GM18907 (cell line): ENCODE data around the gene SURF2.

Experiments
- ATAC-seq: cut with Tn5 transposase; IDR thresholded peaks from one replicate; pipeline ENCODE4 v1.9.1; 2021; ENCODE audit warnings: mild to moderate bottlenecking, moderate library complexity; ENCODE audit not compliant: unreplicated experiment

Gene SURF2

DNA sequence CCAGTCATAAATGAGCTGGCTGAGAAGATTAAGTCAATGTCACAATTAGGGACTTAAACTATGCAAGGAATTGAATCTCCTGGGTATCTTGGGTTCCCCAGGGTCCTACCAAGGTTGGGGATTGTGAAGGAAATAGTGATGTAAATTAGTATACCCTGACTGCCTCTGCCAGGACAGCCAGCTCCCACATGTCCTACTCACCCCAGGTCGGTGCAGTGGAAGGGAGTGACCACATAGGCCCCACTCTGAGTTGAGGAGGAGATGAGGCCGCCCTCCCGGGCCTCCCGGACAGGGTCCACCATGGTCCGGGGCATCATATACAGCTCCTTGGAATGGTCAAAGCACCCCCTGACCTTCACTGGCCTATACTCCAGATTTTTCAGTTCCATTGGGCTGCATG is 2.8 kb upstream of the SURF2 start:
- no peak for ATAC-seq

DNA sequence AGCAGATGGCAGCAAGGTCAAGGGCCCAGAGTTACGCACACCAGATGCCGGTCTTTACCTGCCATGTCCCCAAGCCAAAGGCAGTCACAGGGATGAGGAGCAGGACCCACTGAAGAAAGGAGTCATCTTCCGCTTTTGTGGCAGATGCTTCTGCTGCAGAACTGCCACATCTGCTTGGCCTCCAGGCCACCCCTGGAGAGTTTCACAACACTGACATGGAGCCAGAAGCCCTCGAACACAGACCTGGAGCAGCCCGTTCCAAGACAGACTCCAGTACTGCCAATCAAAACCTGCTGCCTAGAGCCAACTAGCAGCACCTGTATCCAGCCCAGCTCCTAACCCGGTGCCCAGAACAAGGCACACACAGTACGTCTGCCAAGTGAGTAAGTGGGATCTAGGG is 1.6 kb upstream of the SURF2 start:
- no peak for ATAC-seq

DNA sequence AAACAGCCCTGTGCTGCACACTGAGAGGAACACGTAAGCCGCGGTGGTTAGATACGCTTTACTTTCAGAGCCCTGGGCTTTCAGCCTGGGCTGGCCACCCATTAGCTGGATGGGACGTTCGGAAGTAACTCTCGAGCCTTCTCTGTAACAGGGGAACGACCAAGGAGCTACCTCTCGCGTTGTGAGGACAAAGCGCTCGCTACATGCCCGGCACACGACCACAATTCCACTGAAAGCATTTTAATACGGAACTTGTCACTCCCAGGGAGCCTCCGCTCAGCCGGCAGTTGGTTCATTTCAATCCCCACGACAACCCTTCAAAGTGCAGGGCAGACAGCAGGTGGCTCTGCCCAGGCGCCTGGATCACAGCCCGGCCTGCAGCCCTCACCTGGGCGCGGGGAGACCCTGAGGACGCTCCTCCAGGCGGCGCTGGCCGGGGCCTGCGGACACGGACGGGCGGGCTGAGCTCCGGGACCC is 431 bp upstream of the SURF2 start:
- ATAC-seq = peak; percentile 20

DNA sequence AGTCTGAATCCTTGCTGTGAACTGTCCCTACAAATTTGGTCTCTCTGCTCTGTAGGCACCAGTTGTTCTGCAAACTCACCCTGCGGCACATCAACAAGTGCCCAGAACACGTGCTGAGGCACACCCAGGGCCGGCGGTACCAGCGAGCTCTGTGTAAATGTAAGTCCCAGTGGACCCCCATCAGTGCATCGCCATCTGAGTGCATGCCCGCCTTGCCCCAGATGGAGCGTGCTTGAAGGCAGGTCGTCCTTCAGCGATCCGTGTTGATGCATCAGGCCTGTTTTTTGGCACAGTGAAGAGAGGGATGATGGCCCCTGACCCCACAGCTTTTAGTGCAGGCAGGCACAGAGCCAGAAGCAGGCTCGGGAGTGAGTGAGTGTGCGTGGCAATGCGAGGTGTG is 1.3 kb downstream of the SURF2 start:
- ATAC-seq = no peak

DNA sequence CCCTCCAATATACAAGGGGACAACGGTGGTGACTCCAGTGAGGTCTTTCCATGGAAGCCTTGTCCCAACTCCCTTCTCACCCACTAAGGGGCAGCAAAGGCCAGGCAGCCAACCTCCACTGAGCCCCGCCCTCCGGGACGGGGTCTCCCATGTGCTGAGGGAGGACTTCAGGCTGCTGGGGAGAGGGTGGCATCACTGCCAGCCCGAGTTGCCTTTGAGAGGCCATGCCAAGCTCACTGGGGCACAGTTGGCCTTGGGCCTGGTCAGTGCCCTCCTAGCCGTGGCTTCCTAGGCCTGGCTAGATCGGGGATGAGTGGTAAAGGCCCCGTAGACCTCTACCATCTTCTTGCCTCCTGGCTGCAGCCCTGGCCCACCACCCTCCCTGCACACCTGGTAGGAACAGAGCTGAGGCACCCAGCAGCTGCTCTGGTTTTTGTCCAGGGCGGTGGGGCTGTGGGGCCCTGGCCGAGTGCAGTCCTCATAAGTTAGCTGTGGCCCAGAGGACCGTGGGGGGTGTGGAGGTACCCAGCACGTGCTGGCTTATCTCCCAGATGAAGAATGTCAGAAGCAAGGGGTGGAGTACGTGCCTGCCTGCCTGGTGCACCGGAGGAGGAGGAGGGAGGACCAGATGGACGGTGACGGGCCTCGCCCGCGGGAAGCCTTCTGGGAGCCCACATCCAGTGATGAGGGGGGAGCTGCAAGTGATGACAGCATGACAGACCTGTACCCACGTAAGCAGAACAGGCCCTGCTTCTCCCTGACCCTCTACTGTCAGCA is 3.2 kb downstream of the SURF2 start:
- no peak for ATAC-seq

DNA sequence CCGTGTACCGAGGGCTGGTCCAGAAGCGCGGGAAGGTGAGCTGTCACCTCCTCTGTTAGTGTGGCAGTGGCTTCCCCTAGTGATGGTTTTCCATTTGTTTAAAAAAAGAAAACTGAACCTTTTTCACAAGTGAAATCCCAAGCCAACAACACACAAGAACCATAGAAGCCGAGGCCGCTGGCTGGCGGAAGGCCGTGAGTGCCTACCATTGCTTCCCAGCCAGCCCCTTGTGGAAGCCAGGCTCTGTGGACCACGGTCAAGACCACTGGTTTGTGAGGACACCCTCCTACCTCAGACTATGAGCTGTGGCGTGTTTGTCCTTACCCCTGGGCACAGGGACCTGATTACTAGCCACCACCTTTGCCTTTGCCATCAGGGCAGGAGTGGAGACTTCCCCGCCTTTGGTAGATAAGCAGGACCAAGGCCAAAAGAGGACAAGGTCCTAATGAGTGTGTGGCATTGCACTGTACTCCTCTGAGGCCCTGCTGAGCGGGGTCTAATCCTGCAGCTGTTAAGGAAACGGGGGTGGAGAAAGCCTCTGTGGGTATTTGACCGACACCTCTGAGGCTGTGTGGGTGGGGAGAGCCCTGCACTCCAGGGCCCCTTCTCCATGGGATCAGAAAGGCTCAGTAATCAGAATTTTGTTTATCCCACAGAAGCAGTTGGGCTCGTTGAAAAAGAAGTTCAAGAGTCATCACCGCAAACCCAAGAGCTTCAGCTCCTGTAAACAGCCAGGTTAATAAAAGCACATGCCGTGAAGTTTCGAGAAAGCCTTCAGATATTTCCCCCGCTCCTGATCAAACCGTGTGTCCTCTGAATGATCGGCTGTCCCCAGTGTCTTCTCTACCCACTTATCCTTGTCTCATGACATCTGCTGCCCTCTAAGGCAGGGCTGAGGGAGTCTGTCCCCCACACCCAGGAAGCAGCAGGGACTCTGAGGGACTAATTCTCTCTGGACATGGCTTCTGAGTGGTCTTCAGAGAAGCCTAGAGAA is 4.3 kb downstream of the SURF2 start:
- ATAC-seq = no peak

DNA sequence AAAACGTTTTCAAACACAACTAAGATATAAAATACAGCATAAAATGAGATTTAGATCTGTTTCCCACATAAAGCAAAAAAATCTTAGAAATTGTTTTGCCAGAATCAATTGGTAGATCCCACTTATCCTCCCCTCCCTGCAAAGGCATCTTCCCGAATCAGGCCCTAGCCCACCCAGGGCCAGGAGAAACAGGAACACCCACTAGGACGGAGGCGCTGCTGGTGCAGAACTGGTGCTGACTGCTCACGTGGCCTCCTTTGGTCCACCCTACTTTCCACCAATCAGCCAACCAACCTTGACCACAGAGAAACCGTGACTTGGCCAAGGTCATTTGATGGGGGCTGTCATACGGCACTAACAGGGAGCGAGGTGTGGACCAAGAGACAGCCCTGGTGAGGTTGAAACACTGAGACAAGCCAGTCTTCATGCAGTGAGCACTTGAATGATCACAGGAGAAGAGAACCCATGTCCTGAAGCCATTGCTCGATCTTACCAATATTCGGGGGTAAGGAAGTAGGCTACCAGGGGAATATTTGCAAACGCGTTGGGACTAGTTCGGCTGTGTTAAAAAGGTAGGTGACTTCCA is 5.2 kb downstream of the SURF2 start:
- no peak for ATAC-seq

DNA sequence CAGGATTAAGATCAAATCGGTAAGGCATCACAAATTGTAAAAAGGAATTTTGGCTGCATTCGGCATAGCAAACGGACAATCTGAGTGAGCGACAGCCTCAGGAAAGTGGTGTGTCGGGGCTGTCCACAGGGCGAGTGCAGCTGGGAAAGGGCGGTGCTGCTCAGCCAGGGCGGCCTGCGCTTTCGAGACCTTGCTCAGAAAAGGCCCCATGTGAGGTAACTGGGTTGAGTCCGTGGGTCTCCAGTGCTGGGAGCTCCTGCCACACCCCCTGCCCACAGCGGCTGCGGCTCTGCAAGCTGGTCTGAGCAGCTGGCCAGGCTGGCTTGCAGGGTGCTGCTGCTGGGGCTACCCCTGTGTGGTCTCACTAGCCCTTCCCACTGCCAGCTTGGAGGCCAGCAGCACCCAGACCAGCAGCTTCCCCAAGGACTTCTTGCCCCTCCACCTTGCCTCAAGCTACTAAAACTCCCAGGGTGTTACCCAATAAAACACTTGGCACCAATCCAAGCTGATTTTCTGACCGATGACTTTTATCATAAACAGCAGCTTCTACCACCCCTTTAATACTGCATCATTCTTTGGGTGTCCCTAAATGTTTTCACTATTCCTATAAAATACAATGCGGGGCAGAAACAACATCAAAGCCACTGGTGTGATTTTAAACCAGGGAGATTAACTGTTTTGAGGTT is 6.2 kb downstream of the SURF2 start:
- ATAC-seq = no peak

DNA sequence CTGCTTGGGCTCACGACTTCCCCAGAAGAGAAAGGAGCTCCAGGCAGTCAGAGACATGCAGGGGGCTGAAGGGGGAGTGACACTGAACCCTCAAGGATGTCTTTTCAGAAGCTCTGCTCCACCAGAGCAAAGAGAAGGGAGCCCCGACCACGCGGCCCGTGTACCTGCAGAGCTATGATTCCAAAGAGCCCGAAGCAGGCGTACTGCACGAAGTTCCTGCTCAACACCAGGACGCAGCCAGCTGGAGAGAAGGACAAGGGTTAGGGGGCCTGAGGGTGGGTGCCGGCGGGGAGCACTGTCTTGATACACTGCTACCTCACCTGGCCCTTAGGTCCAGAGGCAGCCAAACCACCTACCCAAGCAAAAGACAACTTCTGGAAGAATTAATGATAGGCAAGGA is 10.1 kb downstream of the SURF2 start:
- ATAC-seq = no peak

DNA sequence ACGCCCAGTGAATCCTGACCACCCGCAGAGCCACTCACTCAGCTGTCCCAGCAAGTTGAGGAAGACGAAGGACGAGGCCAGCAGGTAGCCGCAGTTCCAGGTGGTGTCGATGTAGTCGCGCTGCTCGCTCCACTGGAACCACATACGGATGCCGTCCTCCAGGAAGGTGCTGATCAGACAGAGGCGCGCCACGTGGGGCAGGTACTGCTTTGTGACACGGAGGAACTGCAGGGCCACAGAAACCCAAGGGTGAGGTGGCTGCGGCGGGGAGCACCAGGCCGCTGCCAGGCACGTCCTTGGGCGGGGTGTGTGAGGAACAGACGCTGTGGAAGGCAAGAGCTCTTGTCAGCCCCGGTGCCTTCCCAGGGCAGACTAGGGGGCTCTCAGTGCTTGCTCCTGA is 10.9 kb downstream of the SURF2 start:
- no peak for ATAC-seq

DNA sequence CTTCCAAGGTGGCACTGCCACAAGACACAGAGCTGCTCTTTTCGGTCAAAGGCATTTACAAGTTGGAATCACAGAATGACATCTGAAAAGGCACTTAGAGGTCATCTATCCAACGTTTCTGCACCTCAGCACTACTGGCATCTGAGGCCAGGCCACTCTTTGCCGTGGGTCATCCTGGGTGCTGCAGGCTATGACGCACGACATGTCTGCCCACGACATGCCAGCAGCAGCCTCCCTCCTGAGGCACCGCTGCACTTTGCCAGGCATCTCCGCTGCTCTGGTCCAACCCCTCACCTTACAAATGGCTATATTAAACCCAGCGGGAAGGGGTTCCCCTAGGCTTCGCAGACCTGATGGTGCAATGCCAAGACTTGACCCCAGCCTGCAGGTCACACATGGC is 11.4 kb downstream of the SURF2 start:
- no peak for ATAC-seq

DNA sequence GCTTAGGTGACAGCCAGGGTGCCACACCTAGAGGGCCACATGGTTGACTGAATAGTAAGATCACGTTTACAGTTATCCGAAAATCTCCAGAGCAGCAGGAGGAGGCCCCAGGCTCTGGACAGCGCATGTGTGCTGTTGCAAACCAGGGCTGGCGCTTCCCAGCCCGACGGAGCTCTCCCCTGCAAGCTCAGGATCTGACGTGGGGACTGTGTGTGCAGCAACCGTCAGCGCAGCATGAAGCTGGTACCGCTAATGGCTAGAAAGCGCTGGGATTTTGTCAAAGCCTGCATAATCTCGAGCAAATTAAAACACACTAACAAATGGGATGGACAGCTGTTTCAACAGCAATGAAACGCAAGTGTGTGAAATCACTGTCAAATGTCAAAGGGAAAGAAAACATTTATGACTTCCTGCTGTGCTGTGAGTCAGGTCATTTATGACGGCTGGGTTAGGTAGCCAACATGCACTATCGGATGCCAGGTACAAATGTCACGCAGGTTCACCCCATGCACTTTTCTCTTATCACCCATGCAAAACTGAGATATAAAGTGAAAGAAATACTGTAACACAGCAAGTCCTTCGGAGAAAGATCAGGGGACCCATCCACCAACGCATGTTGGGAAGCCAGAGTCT is 12.0 kb downstream of the SURF2 start:
- no peak for ATAC-seq

DNA sequence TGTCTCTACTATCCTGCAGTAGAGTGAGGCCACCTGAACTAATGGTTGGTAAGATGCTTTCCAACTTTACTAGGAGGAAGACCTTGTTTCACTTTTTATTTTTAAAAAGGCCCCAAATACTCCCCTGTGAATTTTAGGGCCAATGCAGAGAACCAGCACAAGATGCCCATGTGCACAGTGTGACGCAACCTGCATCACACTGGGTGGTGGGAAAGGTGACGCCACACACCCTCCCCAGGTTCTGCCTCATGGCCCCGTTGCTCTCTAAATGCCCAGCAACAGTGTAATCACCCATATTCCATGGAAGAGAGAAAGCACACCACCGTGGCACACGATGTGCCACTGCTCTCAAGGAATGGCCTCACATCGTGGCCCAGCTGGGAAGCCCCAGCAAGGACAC is 13.1 kb downstream of the SURF2 start:
- ATAC-seq = no peak

DNA sequence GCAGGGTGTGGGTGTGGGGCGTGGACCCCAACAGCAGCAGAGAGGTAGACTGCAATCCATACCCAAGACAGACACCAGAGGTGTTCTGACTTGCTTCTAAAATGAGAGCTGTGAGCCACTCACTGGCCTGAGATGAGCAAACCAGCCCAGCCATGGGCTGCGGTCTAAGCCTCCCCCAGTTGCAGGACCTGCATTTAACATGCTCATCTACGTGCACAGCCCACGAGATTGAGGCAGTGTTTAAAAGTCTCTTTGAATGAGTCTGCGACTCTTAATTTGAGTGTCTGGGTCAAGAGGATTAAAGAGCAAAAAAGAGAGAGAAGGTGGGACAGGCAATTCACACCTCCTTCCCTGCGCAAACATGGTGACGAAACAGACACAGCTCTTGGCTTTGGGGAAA is 13.6 kb downstream of the SURF2 start:
- no peak for ATAC-seq

DNA sequence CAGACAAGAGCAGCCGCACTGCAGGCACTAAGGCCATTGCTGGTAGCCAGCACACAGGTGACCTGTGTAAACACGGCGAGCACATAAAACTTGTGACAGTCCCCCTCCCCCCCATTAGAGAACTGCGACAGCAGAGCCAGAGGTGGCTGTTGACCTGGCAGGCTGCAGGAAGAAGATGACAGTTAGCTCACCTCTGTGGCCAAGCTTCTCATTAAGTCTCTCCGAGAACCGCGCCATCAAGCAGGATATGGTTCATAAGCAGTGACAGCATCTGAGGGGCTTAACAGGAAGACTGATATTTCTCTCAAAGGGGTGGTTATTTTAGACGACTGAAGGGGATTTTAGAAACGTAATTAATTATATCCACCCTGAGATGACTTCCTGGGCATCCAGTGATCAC is 14.3 kb downstream of the SURF2 start:
- ATAC-seq = no peak

DNA sequence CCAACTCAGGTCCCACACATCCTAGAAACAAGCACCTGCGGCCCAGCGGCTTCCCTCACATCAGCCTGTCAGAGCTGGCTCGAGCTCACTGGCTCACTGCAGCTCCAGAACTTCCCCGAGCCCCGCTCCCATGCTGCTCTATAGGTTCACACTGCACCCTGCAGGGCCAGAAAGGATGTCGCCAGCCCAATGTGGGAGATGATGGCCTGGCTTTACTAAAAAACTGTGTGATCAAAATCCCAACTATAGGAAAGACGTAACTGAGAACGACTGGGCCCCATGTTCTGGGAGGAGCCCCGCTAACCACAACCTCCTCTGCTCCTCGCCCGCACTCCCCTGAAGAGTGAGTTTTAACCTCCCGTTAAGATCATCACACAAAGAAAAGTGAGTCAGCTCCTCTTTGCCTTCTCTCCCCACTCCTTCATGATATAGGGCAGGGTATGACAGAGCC is 14.9 kb downstream of the SURF2 start:
- no peak for ATAC-seq

DNA sequence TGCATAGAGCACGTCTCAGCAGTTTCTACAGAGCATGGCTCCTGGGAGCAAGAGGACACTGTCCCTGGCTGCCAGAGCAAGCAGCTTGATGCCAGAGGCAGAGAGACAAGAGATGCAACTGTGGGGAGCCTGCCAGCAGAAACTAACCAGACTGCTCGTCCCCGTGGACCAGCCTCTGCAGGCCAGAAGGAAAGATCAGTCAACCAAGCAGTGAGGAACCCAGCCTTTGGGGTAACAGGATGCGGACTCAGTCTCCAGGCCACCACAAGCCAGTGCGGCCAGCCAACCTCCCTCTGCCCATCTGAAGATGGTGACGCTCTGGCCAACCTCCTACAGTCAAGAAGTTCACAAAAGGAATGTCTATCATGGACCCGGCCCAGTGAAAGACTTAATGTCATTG is 15.8 kb downstream of the SURF2 start:
- no peak for ATAC-seq

DNA sequence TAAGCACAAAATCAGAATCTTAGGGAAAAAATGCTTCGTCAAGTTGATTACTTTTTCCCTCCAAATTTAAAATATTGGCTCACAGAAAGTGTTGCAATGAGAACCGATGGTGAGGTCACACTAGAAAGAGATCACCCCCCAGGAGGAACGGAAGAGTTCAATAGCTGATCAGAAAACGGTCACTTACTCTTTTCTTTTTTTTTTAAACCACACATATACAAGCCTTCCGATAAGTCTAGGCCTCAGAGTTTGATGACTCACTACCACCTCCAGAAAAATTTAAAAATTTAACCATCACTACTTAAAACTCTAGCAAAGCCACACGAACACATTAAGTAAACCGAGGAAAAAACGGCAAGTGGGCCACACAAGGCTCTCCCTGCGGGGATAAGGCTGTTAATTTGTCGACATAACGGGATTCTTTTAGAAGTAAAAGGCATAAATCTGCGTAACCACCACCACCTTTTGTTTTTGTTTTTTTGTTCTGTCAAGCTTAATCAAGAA is 18.3 kb downstream of the SURF2 start:
- no peak for ATAC-seq

DNA sequence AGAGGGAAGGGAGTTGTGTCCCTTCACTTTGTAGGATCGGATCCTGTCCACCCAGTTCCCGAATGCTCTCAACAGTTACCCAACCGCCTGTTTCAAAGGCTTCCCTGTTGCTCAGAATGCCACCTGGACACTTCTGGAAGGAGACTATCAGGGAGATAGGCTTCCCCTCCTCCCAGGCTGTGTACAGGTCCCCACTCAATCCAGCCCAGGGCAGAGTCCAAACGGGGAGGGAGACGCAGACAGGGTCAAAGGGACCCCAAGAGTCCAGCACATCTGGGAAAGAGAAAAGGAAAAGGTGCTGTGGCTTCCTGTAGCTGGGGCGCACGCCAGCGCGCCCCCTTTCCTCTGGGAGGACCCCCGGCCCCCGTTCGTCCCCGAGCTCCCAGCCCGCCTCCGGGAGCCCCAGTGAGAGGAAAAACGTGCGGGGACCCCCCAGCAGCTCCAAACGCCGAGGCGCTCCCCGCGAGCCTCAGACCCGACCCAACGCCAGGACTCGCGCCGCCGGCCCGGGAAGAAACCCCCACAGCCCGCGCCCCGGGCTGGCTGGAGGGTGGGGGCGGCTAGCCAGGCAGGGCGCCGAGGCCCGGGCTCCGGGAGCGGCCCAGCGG is 18.9 kb downstream of the SURF2 start:
- peak; percentile 16 for ATAC-seq
